K562 (cell line): ENCODE measurements around the gene MPZL3. TPM values are rescaled to one million over a fixed set of nuclear protein-coding genes. Genes with fewer than 3 reads are reported as not detected.

ENCODE experiments used
- ATAC-seq: fragments of 200-7000 bp; cut with Tn5 transposase; 3 replicates; pipeline ENCODE4 v1.9.1; 2020; ENCODE audit warnings: moderate library complexity
- BruUV-seq: library from RNA; stranded (reverse); fragments of 400-500 nt; replicated peaks from 2 replicates; lab custom pipeline; 2021; lab: Mats Ljungman, UMichigan
- CTCF ChIA-PET: fragments of 300-600 bp; formaldehyde crosslinking; extraction: SDS; loops from one replicate; lab custom pipeline; 2021; ENCODE audit warnings: low intra/inter-chr PET ratio; lab: Yijun Ruan, JAX
- POLR2A ChIA-PET: fragments of 300-600, 350-650 bp; sonication (Branson Sonifier 250); formaldehyde crosslinking; extraction: SDS; loops from one replicate; lab custom pipeline; 2021; ENCODE audit warnings: antibody characterized with exemption, inconsistent platforms; lab: Yijun Ruan, JAX
- DNase-seq, 4 experiments: peaks; one replicate each; pipeline versions ENCODE4 v3.0.0 to v3.0.0-alpha.2; 2011 to 2018; ENCODE audit warnings: low spot score in 3 of 4, mixed read lengths in 3 of 4; ENCODE audit errors: extremely low read depth in 1 of 4
- FAIRE-seq: peaks from 2 replicates; lab custom pipeline; 2011; peaks lifted over from hg19 to GRCh38; lab: Jason Lieb, UNC
- H2AFZ ChIP-seq: 2 replicates; pipeline ENCODE4 v1.6.0; 2011; ENCODE audit warnings: low read depth, low read length, control low read depth, inconsistent platforms
- H3K27ac ChIP-seq: fragments of 200-600 bp; 3 replicates; pipeline ENCODE4 v1.8.0; 2011; ENCODE audit warnings: low read depth, mild to moderate bottlenecking, control low read depth, inconsistent platforms, low read length, moderate library complexity, mixed read lengths; ENCODE audit errors: extremely low read depth
- H3K27me3 ChIP-seq, 2 experiments: fragments of 300-600 bp in 1 of 2; 2 replicates in 1 of 2; 3 replicates in 1 of 2; pipeline versions ENCODE4 v1.6.0 to v1.8.0; 2011; ENCODE audit warnings: inconsistent platforms in 2 of 2, low read length in 2 of 2, mild to moderate bottlenecking in 1 of 2, mixed read lengths in 1 of 2, moderate library complexity in 1 of 2; ENCODE audit not compliant: control insufficient read depth in 2 of 2, insufficient read depth in 2 of 2
- H3K36me3 ChIP-seq: fragments of 300-600 bp; 3 replicates; pipeline ENCODE4 v1.8.0; 2011; ENCODE audit warnings: mild to moderate bottlenecking, low read length, inconsistent platforms; ENCODE audit not compliant: control insufficient read depth, insufficient read depth
- H3K4me1 ChIP-seq, 2 experiments: fragments of 200-600 bp in 1 of 2; replicated peaks in 1 of 2; 2 replicates in 1 of 2; 3 replicates in 1 of 2; pipeline versions ENCODE4 v1.5.1 to v1.8.0; 2011; ENCODE audit warnings: inconsistent platforms in 2 of 2, low read length in 2 of 2, mild to moderate bottlenecking in 1 of 2, mixed read lengths in 1 of 2, moderate library complexity in 1 of 2; ENCODE audit not compliant: control insufficient read depth in 2 of 2, insufficient read depth in 2 of 2
- H3K4me2 ChIP-seq: 2 replicates; pipeline ENCODE4 v1.6.1; 2011; ENCODE audit warnings: low read length, control low read depth, inconsistent platforms, mixed read lengths; ENCODE audit not compliant: insufficient read depth
- H3K4me3 ChIP-seq: fragments of 200-600 bp; sonication (generic), shearing (Covaris generic); 2 replicates; pipeline ENCODE4 v1.5.1; 2016; ENCODE audit warnings: control low read depth, inconsistent platforms
- H3K79me2 ChIP-seq: fragments of 200-600 bp; 3 replicates; pipeline ENCODE4 v1.8.0; 2011; ENCODE audit warnings: low read length, inconsistent platforms; ENCODE audit not compliant: control insufficient read depth, insufficient read depth
- H3K9ac ChIP-seq, 2 experiments: 2 replicates each; pipeline versions ENCODE4 v1.6.0 to v1.6.1; 2011; ENCODE audit warnings: low read depth in 2 of 2, low read length in 2 of 2, control low read depth in 1 of 2, inconsistent platforms in 1 of 2, mild to moderate bottlenecking in 1 of 2, mixed read lengths in 1 of 2; ENCODE audit not compliant: insufficient read depth in 1 of 2
- H3K9me1 ChIP-seq: one replicate; pipeline ENCODE4 v1.6.0; 2011; ENCODE audit warnings: inconsistent platforms, mild to moderate bottlenecking, low read length, moderate library complexity; ENCODE audit not compliant: control insufficient read depth, insufficient read depth
- H3K9me3 ChIP-seq: replicated peaks from 2 replicates; pipeline ENCODE4 v1.5.1; 2011; ENCODE audit warnings: low read depth, low read length, inconsistent platforms; ENCODE audit not compliant: control insufficient read depth, insufficient read depth
- H4K20me1 ChIP-seq: replicated peaks from 2 replicates; pipeline ENCODE4 v1.6.1; 2011; ENCODE audit warnings: low read length, inconsistent platforms, mixed read lengths; ENCODE audit not compliant: control insufficient read depth, insufficient read depth
- C11orf30 ChIP-seq: fragments of 450-650 bp; IDR thresholded peaks from 2 replicates; pipeline ENCODE4 v1.6.1; 2016; ENCODE audit warnings: low read depth, mild to moderate bottlenecking
- ESRRA ChIP-seq: fragments of 450-650 bp; IDR thresholded peaks from 2 replicates; pipeline ENCODE4 v1.6.1; 2014; ENCODE audit warnings: low read depth, mild to moderate bottlenecking, moderate library complexity, borderline replicate concordance
- HDAC2 ChIP-seq: fragments of 450-650 bp; IDR thresholded peaks from 2 replicates; pipeline ENCODE4 v1.6.1; 2016; ENCODE audit warnings: mild to moderate bottlenecking
- SAFB ChIP-seq: fragments of 200-400 bp; formaldehyde crosslinking; IDR thresholded peaks from 2 replicates; pipeline ENCODE4 v1.6.1; 2017; ENCODE audit warnings: low read depth, low read length, borderline replicate concordance
- TBP ChIP-seq: optimal IDR thresholded peaks from 2 replicates; pipeline ENCODE3; 2011; ENCODE audit warnings: low read depth, low read length, improper control_type of control experiment
- XRCC5 ChIP-seq: fragments of 200-400 bp; formaldehyde crosslinking; IDR thresholded peaks from 2 replicates; pipeline ENCODE4 v1.6.1; 2017; ENCODE audit warnings: low read depth, mild to moderate bottlenecking, low read length
- ZFP36 ChIP-seq: fragments of 150-350 bp; IDR thresholded peaks from 2 replicates; pipeline ENCODE4 v1.6.1; 2018; ENCODE audit warnings: low read length, low read depth; ENCODE audit not compliant: partially characterized antibody
- ZNF197 ChIP-seq: fragments of 200-800 bp; sonication (Bioruptor generic); IDR thresholded peaks from 2 replicates; pipeline ENCODE4 v1.6.1; 2016; ENCODE audit warnings: low read depth, missing genetic modification characterization, missing compliant biosample characterization
- WGBS: fragments of 100-300 bp; shearing (Covaris generic); methylation state at CpG from one replicate; pipeline ENCODE4 v1.1.6; 2016; ENCODE audit warnings: low coverage, mixed read lengths; ENCODE audit not compliant: insufficient coverage; ENCODE audit errors: missing lambda C conversion rate; 5-methylcytosine and 5-hydroxymethylcytosine counted together
- in situ Hi-C: fragments of 300-500 bp; cut with MboI; formaldehyde crosslinking; loops from 4 replicates; pipeline ENCODE4 v1.15.0; 2018; ENCODE audit warnings: inconsistent platforms, mixed read lengths
- intact Hi-C: fragments of 100-400 bp; cut with micrococcal nuclease; formaldehyde crosslinking; loops from 2 replicates; pipeline ENCODE4 v1.14.2; 2022
- polyA plus RNA-seq, 8 experiments: library from polyadenylated mRNA; depleted of rRNA in 4 of 8; stranded (reverse) in 5 of 8; unstranded in 3 of 8; fragments of >200 nt; fragmentation: Nextera tagmentation in 2 of 8; fragmentation: Illumina TruSeq in 1 of 8; extraction: Ambion mirVana in 2 of 8; extraction: Trizol in 1 of 8; gene quantifications; 2 replicates each; pipeline versions ENCODE4 v1.2.1 to v1.2.3, GENCODE V29; 2011 to 2014; ENCODE audit warnings: inconsistent platforms in 1 of 8, missing spikeins in 1 of 8
- total RNA-seq, 7 experiments: library from RNA; depleted of rRNA in 6 of 7; stranded (reverse); fragments of >200 nt in 6 of 7; fragmentation: Illumina TruSeq in 2 of 7; extraction: Trizol in 2 of 7; gene quantifications; 2 replicates each; pipeline versions ENCODE4 v1.2.1 to v1.2.3, GENCODE V29; 2011 to 2021; ENCODE audit warnings: low replicate concordance in 1 of 7
- TF ChIP-seq, protein P1 (sequence below): fragments of 250-450 bp; sonication (Bioruptor Pico); IDR thresholded peaks from 2 replicates; pipeline ENCODE4 v1.4.0; 2020; ENCODE audit warnings: borderline replicate concordance
- TF ChIP-seq, protein P2 (sequence below): fragments of 450-650 bp; conservative IDR thresholded peaks from 2 replicates; pipeline ENCODE4 v1.6.1; 2016; ENCODE audit warnings: missing genetic modification characterization, low read depth, mild to moderate bottlenecking, missing compliant biosample characterization, moderate library complexity
- TF ChIP-seq, protein P3 (sequence below): sonication (generic); IDR thresholded peaks from 2 replicates; pipeline ENCODE4 v1.6.1; 2016
- TF ChIP-seq, protein P4 (sequence below), 3 experiments: fragments of 200-800 bp in 1 of 3; sonication (Bioruptor generic) in 1 of 3; sonication (generic) in 1 of 3; formaldehyde crosslinking in 1 of 3; IDR thresholded peaks; 2 replicates each; pipeline versions ENCODE4 v1.6.1 to v1.8.0; 2016 to 2022; ENCODE audit warnings: mild to moderate bottlenecking in 2 of 3, missing compliant biosample characterization in 2 of 3, missing genetic modification characterization in 2 of 3, missing genetic modification reagents in 1 of 3

The MPZL3 gene
- total and polyA plus RNA-seq, 9 of the 15 experiments (the other 6 are each of a cell fraction or from before 2014, with no cell fraction given) = 0.97 to 2.9 (median 1.6) TPM

DNA sequence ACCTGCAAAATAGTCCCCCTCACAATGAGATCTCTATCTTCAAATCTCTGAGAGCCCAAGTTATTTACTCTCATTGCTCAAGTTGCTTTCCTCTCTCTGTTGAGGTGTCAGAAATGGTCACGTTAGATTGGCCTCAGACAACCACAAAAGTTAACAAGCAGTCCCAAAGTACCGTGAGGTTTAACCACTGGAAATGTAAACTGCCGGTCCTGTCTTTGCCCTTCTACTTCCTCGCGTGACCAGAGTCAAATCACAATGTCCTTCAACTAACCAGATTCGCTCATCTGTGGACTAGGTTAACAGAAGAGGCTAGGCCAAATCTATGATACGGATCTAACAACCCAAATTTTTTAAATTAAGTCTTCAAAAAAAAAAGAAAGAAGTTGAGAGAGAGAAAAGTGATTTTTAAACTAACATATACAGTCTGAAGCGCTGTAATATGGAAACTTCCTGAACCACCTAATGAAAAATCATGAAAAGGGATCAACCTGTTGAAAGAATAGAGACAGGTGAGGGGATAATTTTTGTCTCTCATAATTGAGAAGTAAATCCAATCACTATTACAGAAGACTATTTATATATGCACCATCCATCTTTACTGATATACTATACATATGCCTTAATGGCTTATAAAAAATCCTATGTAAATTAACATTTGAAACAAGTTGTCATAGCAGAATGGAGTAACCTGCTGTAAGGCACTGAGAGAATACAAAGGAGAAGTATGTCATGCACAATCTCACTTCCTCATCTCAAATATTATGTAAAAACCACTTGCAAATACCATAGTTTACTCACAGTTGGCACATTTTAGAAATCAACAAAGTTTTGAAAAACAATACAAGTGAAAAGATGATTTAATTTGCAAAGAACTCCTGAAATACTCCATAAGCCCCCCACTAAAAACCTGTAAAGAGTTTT lies 24.0 kb downstream of the MPZL3 start:
- H3K9ac ChIP-seq = no peak overlapping the region
- no peaks in the 10 kb centered on the region for H4K20me1 ChIP-seq
- H2AFZ ChIP-seq = no peak overlapping the region
- H3K36me3 ChIP-seq = no peaks in the 10 kb centered on the region
- no TSS peak for BruUV-seq
- intact Hi-C loops (no loop called here), in situ Hi-C loops (no loop called here)
- no peaks in the 10 kb centered on the region for H3K9me1 ChIP-seq
- H3K4me1 ChIP-seq = no peaks in the 10 kb centered on the region
- ChIA-PET POLR2A (no interaction called here), CTCF (no interaction called here)
- H3K27ac ChIP-seq = no peak overlapping the region
- no peak overlapping the region for H3K4me3 ChIP-seq
- DNase-seq = no peak
- peaks cover 4 to 7% of the 10 kb centered on the region in 2 experiments; a peak in 1 of 5 replicates for H3K27me3 ChIP-seq
- H3K79me2 ChIP-seq = no peaks in the 10 kb centered on the region
- TF ChIP-seq ZFP36 (peak; percentile 42), ESRRA (no peak), TBP (no peak), HDAC2 (no peak), XRCC5 (no peak), ZNF197 (no peak), SAFB (no peak), C11orf30 (no peak)
- TF ChIP-seq, protein P1, sequence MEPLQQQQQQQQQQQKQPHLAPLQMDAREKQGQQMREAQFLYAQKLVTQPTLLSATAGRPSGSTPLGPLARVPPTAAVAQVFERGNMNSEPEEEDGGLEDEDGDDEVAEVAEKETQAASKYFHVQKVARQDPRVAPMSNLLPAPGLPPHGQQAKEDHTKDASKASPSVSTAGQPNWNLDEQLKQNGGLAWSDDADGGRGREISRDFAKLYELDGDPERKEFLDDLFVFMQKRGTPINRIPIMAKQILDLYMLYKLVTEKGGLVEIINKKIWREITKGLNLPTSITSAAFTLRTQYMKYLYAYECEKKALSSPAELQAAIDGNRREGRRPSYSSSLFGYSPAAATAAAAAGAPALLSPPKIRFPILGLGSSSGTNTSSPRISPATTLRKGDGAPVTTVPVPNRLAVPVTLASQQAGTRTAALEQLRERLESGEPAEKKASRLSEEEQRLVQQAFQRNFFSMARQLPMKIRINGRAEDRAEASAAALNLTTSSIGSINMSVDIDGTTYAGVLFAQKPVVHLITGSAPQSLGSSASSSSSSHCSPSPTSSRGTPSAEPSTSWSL = no peak
- TF ChIP-seq, protein P2, sequence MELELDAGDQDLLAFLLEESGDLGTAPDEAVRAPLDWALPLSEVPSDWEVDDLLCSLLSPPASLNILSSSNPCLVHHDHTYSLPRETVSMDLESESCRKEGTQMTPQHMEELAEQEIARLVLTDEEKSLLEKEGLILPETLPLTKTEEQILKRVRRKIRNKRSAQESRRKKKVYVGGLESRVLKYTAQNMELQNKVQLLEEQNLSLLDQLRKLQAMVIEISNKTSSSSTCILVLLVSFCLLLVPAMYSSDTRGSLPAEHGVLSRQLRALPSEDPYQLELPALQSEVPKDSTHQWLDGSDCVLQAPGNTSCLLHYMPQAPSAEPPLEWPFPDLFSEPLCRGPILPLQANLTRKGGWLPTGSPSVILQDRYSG (tag) = no peak
- TF ChIP-seq, protein P3, sequence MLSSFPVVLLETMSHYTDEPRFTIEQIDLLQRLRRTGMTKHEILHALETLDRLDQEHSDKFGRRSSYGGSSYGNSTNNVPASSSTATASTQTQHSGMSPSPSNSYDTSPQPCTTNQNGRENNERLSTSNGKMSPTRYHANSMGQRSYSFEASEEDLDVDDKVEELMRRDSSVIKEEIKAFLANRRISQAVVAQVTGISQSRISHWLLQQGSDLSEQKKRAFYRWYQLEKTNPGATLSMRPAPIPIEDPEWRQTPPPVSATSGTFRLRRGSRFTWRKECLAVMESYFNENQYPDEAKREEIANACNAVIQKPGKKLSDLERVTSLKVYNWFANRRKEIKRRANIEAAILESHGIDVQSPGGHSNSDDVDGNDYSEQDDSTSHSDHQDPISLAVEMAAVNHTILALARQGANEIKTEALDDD = peak; percentile 22; the same call in 1 of the 2 replicates
- TF ChIP-seq, protein P4, sequence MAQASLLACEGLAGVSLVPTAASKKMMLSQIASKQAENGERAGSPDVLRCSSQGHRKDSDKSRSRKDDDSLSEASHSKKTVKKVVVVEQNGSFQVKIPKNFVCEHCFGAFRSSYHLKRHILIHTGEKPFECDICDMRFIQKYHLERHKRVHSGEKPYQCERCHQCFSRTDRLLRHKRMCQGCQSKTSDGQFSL (CRISPR knock-in tag; IDR thresholded peaks at IDR 0.05) = no peak
- TF ChIP-seq, protein P4 (tag; IDR thresholded peaks at IDR 0.05) = no peak
- no peak overlapping the region for H3K4me2 ChIP-seq
- 14% methylated on average over 8 of the region's 8 CpGs for whole genome bisulfite sequencing
- no peaks in the 10 kb centered on the region for H3K9me3 ChIP-seq
- ATAC-seq = no peak
- no peak for FAIRE-seq
